ENCODE data around the gene NCOA3.

The NCOA3 gene

DNA sequence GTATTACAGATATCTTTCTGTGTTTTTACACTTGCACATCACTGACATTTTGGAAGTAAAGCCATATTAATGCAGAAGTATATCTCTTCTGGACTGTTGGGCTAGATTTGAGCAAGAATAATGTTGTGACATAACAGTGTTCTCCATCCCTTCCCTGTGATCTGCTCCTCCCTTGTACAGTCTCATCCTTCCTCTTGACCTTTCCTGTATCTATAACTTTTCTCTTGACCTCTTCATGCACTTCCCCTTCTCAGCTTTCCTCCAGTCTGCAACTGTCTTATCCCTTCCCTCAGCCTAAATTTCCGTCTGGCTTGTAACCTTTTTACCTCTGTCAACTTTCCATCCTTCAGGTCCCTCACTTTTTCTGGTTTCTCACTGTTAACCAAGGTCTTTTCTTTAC, 29.8 kb downstream of the NCOA3 start:
- no peak for ATAC-seq
- TF ChIP-seq GLIS3 (CRISPR knock-in tag; IDR thresholded peaks at IDR 0.05) (no peak), ZNF70 (CRISPR knock-in tag; IDR thresholded peaks at IDR 0.05) (no peak), ZNF8 (CRISPR knock-in tag; IDR thresholded peaks at IDR 0.05) (no peak), ZNF565 (CRISPR knock-in tag; conservative IDR thresholded peaks at IDR 0.05; ENCODE audit: low read depth) (no peak), ARNTL (CRISPR knock-in tag; IDR thresholded peaks at IDR 0.05; ENCODE audit: borderline replicate concordance, low read depth) (no peak), TCF4 (CRISPR knock-in tag; IDR thresholded peaks at IDR 0.05; ENCODE audit: borderline replicate concordance) (no peak), TOX (CRISPR knock-in tag; IDR thresholded peaks at IDR 0.05; ENCODE audit: borderline replicate concordance) (no peak), RARB (CRISPR knock-in tag; IDR thresholded peaks at IDR 0.05) (no peak), ZC3H10 (CRISPR knock-in tag; IDR thresholded peaks at IDR 0.05) (no peak), BACH2 (CRISPR knock-in tag; IDR thresholded peaks at IDR 0.05; ENCODE audit: borderline replicate concordance) (no peak), ISL1 (CRISPR knock-in tag; IDR thresholded peaks at IDR 0.05) (no peak), SNAI2 (CRISPR knock-in tag; IDR thresholded peaks at IDR 0.05) (no peak)
- TF ChIP-seq, protein P1, sequence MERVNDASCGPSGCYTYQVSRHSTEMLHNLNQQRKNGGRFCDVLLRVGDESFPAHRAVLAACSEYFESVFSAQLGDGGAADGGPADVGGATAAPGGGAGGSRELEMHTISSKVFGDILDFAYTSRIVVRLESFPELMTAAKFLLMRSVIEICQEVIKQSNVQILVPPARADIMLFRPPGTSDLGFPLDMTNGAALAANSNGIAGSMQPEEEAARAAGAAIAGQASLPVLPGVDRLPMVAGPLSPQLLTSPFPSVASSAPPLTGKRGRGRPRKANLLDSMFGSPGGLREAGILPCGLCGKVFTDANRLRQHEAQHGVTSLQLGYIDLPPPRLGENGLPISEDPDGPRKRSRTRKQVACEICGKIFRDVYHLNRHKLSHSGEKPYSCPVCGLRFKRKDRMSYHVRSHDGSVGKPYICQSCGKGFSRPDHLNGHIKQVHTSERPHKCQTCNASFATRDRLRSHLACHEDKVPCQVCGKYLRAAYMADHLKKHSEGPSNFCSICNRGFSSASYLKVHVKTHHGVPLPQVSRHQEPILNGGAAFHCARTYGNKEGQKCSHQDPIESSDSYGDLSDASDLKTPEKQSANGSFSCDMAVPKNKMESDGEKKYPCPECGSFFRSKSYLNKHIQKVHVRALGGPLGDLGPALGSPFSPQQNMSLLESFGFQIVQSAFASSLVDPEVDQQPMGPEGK (CRISPR knock-in tag; IDR thresholded peaks at IDR 0.05; ENCODE audit: borderline replicate concordance): no peak
- TF ChIP-seq, protein P2, sequence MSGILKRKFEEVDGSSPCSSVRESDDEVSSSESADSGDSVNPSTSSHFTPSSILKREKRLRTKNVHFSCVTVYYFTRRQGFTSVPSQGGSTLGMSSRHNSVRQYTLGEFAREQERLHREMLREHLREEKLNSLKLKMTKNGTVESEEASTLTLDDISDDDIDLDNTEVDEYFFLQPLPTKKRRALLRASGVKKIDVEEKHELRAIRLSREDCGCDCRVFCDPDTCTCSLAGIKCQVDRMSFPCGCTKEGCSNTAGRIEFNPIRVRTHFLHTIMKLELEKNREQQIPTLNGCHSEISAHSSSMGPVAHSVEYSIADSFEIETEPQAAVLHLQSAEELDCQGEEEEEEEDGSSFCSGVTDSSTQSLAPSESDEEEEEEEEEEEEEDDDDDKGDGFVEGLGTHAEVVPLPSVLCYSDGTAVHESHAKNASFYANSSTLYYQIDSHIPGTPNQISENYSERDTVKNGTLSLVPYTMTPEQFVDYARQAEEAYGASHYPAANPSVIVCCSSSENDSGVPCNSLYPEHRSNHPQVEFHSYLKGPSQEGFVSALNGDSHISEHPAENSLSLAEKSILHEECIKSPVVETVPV (CRISPR knock-in tag; IDR thresholded peaks at IDR 0.05): no peak
- TF ChIP-seq, protein P3, sequence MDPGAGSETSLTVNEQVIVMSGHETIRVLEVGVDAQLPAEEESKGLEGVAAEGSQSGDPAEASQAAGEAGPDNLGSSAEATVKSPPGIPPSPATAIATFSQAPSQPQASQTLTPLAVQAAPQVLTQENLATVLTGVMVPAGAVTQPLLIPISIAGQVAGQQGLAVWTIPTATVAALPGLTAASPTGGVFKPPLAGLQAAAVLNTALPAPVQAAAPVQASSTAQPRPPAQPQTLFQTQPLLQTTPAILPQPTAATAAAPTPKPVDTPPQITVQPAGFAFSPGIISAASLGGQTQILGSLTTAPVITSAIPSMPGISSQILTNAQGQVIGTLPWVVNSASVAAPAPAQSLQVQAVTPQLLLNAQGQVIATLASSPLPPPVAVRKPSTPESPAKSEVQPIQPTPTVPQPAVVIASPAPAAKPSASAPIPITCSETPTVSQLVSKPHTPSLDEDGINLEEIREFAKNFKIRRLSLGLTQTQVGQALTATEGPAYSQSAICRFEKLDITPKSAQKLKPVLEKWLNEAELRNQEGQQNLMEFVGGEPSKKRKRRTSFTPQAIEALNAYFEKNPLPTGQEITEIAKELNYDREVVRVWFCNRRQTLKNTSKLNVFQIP (CRISPR knock-in tag; IDR thresholded peaks at IDR 0.05; ENCODE audit: borderline replicate concordance, low read depth): no peak
- TF ChIP-seq, protein P4, sequence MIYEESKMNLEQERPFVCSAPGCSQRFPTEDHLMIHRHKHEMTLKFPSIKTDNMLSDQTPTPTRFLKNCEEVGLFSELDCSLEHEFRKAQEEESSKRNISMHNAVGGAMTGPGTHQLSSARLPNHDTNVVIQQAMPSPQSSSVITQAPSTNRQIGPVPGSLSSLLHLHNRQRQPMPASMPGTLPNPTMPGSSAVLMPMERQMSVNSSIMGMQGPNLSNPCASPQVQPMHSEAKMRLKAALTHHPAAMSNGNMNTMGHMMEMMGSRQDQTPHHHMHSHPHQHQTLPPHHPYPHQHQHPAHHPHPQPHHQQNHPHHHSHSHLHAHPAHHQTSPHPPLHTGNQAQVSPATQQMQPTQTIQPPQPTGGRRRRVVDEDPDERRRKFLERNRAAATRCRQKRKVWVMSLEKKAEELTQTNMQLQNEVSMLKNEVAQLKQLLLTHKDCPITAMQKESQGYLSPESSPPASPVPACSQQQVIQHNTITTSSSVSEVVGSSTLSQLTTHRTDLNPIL (CRISPR knock-in tag; IDR thresholded peaks at IDR 0.05; ENCODE audit: low read depth): no peak

DNA sequence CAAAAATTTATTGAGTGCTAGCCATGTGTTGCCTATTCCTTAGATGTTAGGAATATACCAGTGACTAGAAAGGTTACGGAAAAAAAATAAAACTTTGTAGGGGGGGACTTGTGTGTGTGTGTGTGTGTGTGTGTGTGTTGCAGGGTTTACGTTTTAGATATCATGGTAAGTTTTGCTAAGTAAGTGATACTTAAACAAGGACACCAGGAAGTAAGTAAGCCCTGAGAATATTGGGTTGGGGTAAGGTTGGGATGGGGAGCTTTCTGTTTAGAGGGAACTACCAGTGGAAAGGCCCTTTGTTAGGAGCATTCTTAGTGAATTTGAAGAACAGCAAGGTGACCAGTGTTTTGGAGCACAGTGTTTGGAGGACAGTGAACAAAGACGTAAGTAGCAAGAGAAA, 30.3 kb downstream of the NCOA3 start:
- no peak for ATAC-seq
- TF ChIP-seq ZNF70 (CRISPR knock-in tag; IDR thresholded peaks at IDR 0.05) (no peak), ARNTL (CRISPR knock-in tag; IDR thresholded peaks at IDR 0.05; ENCODE audit: borderline replicate concordance, low read depth) (no peak), ESRRG (CRISPR knock-in tag; IDR thresholded peaks at IDR 0.05) (no peak), SNAI2 (CRISPR knock-in tag; IDR thresholded peaks at IDR 0.05) (no peak), TCF4 (CRISPR knock-in tag; IDR thresholded peaks at IDR 0.05; ENCODE audit: borderline replicate concordance) (no peak), ZFP30 (CRISPR knock-in tag; IDR thresholded peaks at IDR 0.05) (no peak), ZNF565 (CRISPR knock-in tag; conservative IDR thresholded peaks at IDR 0.05; ENCODE audit: low read depth) (no peak), OSR1 (CRISPR knock-in tag; IDR thresholded peaks at IDR 0.05) (no peak), ISL1 (CRISPR knock-in tag; IDR thresholded peaks at IDR 0.05) (no peak), RARB (CRISPR knock-in tag; IDR thresholded peaks at IDR 0.05) (no peak), CSDC2 (CRISPR knock-in tag; IDR thresholded peaks at IDR 0.05) (no peak), GLIS3 (CRISPR knock-in tag; IDR thresholded peaks at IDR 0.05) (no peak), ZNF8 (CRISPR knock-in tag; IDR thresholded peaks at IDR 0.05) (no peak), ZFP3 (CRISPR knock-in tag; IDR thresholded peaks at IDR 0.05) (no peak)
- TF ChIP-seq, protein P5, sequence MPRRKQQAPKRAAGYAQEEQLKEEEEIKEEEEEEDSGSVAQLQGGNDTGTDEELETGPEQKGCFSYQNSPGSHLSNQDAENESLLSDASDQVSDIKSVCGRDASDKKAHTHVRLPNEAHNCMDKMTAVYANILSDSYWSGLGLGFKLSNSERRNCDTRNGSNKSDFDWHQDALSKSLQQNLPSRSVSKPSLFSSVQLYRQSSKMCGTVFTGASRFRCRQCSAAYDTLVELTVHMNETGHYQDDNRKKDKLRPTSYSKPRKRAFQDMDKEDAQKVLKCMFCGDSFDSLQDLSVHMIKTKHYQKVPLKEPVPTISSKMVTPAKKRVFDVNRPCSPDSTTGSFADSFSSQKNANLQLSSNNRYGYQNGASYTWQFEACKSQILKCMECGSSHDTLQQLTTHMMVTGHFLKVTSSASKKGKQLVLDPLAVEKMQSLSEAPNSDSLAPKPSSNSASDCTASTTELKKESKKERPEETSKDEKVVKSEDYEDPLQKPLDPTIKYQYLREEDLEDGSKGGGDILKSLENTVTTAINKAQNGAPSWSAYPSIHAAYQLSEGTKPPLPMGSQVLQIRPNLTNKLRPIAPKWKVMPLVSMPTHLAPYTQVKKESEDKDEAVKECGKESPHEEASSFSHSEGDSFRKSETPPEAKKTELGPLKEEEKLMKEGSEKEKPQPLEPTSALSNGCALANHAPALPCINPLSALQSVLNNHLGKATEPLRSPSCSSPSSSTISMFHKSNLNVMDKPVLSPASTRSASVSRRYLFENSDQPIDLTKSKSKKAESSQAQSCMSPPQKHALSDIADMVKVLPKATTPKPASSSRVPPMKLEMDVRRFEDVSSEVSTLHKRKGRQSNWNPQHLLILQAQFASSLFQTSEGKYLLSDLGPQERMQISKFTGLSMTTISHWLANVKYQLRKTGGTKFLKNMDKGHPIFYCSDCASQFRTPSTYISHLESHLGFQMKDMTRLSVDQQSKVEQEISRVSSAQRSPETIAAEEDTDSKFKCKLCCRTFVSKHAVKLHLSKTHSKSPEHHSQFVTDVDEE (CRISPR knock-in tag; IDR thresholded peaks at IDR 0.05): no peak
- TF ChIP-seq, protein P3 (CRISPR knock-in tag; IDR thresholded peaks at IDR 0.05; ENCODE audit: borderline replicate concordance, low read depth): no peak
